Gastrocnemius medialis (tissue), 4 donors: ENCODE data around the gene TET1.

Experiments used
- POLR2A ChIP-seq, 2 donors: fragments of 450-650 bp; IDR thresholded peaks; one replicate each; pipeline ENCODE4 v1.6.1; 2017; ENCODE audit warnings: antibody characterized with exemption in 2 of 2, mild to moderate bottlenecking in 2 of 2, moderate library complexity in 2 of 2
- TF ChIP-seq, protein P1 (sequence below), 5 experiments: fragments of 450-650 bp in 3 of 5; fragments of 200-600 bp in 2 of 5; sonication (generic) in 2 of 5; IDR thresholded peaks in 4 of 5; conservative IDR thresholded peaks in 1 of 5; 1 replicate in 4 of 5; 2 replicates in 1 of 5; pipeline ENCODE4 v1.5.1; 2016 to 2019; ENCODE audit warnings: antibody characterized with exemption in 5 of 5, mild to moderate bottlenecking in 3 of 5, moderate library complexity in 3 of 5

- TF ChIP-seq, protein P1, sequence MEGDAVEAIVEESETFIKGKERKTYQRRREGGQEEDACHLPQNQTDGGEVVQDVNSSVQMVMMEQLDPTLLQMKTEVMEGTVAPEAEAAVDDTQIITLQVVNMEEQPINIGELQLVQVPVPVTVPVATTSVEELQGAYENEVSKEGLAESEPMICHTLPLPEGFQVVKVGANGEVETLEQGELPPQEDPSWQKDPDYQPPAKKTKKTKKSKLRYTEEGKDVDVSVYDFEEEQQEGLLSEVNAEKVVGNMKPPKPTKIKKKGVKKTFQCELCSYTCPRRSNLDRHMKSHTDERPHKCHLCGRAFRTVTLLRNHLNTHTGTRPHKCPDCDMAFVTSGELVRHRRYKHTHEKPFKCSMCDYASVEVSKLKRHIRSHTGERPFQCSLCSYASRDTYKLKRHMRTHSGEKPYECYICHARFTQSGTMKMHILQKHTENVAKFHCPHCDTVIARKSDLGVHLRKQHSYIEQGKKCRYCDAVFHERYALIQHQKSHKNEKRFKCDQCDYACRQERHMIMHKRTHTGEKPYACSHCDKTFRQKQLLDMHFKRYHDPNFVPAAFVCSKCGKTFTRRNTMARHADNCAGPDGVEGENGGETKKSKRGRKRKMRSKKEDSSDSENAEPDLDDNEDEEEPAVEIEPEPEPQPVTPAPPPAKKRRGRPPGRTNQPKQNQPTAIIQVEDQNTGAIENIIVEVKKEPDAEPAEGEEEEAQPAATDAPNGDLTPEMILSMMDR (IDR thresholded peaks at IDR 0.05 in 4 of 5, conservative IDR thresholded peaks at IDR 0.05 in 1 of 5), result no peak
- TF ChIP-seq POLR2A (IDR thresholded peaks at IDR 0.05), result no peak
Observed at GRCh38 chr10:68742397-68742796, 182.3 kb downstream of the TET1 start.
